GM18907 (cell line): ENCODE measurements around the gene FBLN7.
"Not testable (repeated sequence)": the region's sequence is repeated elsewhere in the genome, so short reads cannot be mapped to it uniquely, and the experiment has no call there.

Experiments used
- ATAC-seq: cut with Tn5 transposase; IDR thresholded peaks from one replicate; pipeline ENCODE4 v1.9.1; 2021; ENCODE audit warnings: mild to moderate bottlenecking, moderate library complexity; ENCODE audit not compliant: unreplicated experiment

Gene FBLN7

GRCh38 chr2:112181571-112182290 is 43.5 kb downstream of the FBLN7 start:
- ATAC-seq: no peak

GRCh38 chr2:112182581-112183034 is 44.4 kb downstream of the FBLN7 start:
- ATAC-seq: no peak

GRCh38 chr2:112183327-112184025 is 45.3 kb downstream of the FBLN7 start:
- ATAC-seq: no peak

- ATAC-seq: no peak
These were observed 45.9 kb downstream of the FBLN7 start for GRCh38 chr2:112184121-112184520.

- no peak for ATAC-seq
These were observed 46.9 kb downstream of the FBLN7 start for GRCh38 chr2:112185131-112185530.

GRCh38 chr2:112187046-112187715 is 49.0 kb downstream of the FBLN7 start:
- no peak for ATAC-seq

GRCh38 chr2:112187805-112188596 is 49.8 kb downstream of the FBLN7 start:
- no peak for ATAC-seq

- ATAC-seq: no peak
These were observed 50.9 kb downstream of the FBLN7 start for GRCh38 chr2:112189001-112189556.

- ATAC-seq: no peak
These were observed 55.8 kb downstream of the FBLN7 start for GRCh38 chr2:112194028-112194427.

GRCh38 chr2:112194482-112194881 is 56.3 kb downstream of the FBLN7 start:
- no peak for ATAC-seq

- ATAC-seq: no peak
These were observed 57.1 kb downstream of the FBLN7 start for GRCh38 chr2:112195167-112195766.

- no peak for ATAC-seq
These were observed 57.8 kb downstream of the FBLN7 start for GRCh38 chr2:112195950-112196349.

GRCh38 chr2:112197868-112198267 is 59.7 kb downstream of the FBLN7 start:
- no peak for ATAC-seq

GRCh38 chr2:112198780-112199179 is 60.6 kb downstream of the FBLN7 start:
- ATAC-seq: no peak

- no peak for ATAC-seq
These were observed 61.0 kb downstream of the FBLN7 start for GRCh38 chr2:112199188-112199587.

GRCh38 chr2:112201696-112202430 is 63.7 kb downstream of the FBLN7 start:
- no peak for ATAC-seq

- ATAC-seq: no peak
These were observed 66.2 kb downstream of the FBLN7 start for GRCh38 chr2:112204411-112204810.

GRCh38 chr2:112207905-112208304 is 69.7 kb downstream of the FBLN7 start:
- ATAC-seq: not testable (repeated sequence)

GRCh38 chr2:112216167-112216566 is 78.0 kb downstream of the FBLN7 start:
- no peak for ATAC-seq

- ATAC-seq: no peak
These were observed 79.7 kb downstream of the FBLN7 start for GRCh38 chr2:112217854-112218253.
